Muscle of arm (tissue), 14 donors: ENCODE results near the gene IL7R. TPM values are rescaled to one million over a fixed set of nuclear protein-coding genes. Genes with fewer than 3 reads are reported as not detected.

Experiments
- DNase-seq: peaks from one replicate; pipeline ENCODE4 v3.0.0-alpha.2; 2013
- long read RNA-seq, 11 donors: transcript quantifications; one replicate each; lab custom pipeline, GENCODE V29; 2026
- polyA plus RNA-seq, 12 donors: library from polyadenylated mRNA; unstranded; fragments of 120-200 nt; gene quantifications; one replicate each; pipeline ENCODE4 v1.2.1, GENCODE V29; 2013; ENCODE audit not compliant: insufficient read length in 12 of 12

The IL7R gene, protein sequence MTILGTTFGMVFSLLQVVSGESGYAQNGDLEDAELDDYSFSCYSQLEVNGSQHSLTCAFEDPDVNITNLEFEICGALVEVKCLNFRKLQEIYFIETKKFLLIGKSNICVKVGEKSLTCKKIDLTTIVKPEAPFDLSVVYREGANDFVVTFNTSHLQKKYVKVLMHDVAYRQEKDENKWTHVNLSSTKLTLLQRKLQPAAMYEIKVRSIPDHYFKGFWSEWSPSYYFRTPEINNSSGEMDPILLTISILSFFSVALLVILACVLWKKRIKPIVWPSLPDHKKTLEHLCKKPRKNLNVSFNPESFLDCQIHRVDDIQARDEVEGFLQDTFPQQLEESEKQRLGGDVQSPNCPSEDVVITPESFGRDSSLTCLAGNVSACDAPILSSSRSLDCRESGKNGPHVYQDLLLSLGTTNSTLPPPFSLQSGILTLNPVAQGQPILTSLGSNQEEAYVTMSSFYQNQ
- polyA plus RNA-seq: 1 to 10 TPM in 11 of 12 donors, not detected in 1; 1.7 to 7.4 (median 2.8) TPM
- long read RNA-seq, donor 1: 0 reads
- long read RNA-seq, donor 2, full-length matches to known transcripts: 1 of 1 reads
- long read RNA-seq, donor 2, partial matches to known transcripts: 0 of 1 reads
- long read RNA-seq, donor 2, other reads (novel, unspliced or antisense): 0 of 1 reads
- long read RNA-seq, donor 3: 0 reads
- long read RNA-seq, donor 4: 0 reads
- long read RNA-seq, donor 5: 0 reads
- long read RNA-seq, donor 6: 0 reads
- long read RNA-seq, donor 7: 0 reads
- long read RNA-seq, donor 8: 0 reads
- long read RNA-seq, donor 9: 0 reads
- long read RNA-seq, donor 10: 0 reads
- long read RNA-seq, donor 11: 0 reads

DNA sequence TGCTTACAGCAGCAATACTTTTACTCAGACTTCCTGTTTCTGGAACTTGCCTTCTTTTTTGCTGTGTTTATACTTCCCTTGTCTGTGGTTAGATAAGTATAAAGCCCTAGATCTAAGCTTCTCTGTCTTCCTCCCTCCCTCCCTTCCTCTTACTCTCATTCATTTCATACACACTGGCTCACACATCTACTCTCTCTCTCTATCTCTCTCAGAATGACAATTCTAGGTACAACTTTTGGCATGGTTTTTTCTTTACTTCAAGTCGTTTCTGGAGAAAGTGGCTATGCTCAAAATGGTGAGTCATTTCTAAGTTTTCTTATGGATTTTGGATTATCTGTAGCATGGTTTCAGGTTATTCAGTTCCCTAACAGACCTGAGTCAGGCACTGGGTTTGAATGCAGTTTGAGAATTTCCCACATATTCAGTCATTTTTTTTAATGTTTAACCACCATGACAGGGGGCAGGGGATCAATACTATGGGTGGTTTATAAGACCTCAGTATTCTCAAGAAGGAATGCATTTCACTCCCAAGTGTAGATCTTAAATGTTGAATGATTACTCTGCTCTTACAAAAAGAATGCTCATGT is at the start of gene IL7R:
Gene IL7R (plus strand): TSS at position 127 of the 587 bp plus-strand sequence. CDS start 87 bp downstream, at position 214.
- no peak for DNase-seq

DNA sequence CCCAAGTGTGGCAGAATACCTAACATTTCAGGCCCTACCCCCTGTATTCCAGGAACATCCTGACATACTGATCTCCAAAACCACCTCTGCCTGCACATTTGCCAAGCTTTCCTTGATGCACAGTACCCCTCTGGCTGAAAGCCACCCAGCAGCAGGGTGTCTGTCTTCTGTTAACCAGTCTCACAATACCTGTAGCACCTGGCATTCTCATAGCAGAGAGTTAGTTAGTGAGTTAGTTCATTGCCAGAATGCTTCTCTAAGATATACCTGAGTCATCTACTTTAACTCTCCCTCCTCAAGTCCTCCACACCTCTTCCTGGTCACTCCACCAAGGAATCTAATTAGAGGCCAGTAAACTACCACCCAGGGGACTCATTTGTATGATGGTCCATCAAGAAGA is 46.1 kb upstream of the IL7R start:
- DNase-seq: no peak

DNA sequence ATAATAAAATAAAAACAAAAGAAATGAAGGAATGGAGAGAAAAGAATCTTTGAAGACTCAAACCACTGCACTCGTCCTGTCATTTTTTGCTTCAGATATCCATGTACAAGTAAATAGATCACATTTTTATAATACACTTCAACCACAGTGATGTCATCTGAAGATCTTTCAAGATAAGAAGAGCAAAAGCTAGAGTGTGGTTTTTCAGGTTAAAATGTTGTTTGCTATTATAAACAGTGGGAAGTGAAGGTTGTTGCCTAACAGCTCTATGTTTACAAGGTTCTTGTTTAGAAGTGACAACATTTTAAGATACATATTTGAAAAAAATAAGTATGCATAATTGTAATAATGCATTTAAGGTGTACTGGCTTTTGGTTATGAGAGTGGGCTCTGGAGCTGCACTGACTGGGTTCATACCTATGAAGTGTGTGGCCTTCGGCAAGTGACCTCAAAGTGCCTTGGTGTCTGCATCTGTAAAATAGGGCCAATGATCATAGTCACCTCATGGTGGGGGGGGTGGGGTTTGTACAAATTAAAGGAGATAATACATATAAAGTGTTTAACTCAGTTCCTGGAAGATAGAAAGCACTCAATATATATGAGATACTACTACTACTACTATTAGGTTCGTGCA is 45.5 kb upstream of the IL7R start:
- no peak for DNase-seq

DNA sequence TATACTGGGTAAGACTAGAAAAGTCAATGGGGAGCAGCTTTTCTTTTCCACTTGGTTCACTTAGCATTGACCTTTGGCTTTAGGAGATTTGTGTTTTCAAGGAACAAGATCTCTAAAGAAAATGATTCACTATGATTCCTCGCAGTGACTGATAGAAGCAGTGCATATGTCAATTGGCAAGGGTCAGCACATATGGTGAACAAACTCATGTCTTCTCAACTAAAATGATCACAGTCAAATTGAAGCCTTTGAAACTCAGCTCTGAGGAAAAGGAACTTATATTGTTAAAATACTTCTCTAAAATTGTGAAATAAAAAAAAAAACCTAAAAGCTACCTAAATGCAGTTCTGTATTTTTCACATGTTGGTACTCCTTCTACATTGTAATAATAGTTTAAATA is 43.2 kb upstream of the IL7R start:
- DNase-seq: no peak

DNA sequence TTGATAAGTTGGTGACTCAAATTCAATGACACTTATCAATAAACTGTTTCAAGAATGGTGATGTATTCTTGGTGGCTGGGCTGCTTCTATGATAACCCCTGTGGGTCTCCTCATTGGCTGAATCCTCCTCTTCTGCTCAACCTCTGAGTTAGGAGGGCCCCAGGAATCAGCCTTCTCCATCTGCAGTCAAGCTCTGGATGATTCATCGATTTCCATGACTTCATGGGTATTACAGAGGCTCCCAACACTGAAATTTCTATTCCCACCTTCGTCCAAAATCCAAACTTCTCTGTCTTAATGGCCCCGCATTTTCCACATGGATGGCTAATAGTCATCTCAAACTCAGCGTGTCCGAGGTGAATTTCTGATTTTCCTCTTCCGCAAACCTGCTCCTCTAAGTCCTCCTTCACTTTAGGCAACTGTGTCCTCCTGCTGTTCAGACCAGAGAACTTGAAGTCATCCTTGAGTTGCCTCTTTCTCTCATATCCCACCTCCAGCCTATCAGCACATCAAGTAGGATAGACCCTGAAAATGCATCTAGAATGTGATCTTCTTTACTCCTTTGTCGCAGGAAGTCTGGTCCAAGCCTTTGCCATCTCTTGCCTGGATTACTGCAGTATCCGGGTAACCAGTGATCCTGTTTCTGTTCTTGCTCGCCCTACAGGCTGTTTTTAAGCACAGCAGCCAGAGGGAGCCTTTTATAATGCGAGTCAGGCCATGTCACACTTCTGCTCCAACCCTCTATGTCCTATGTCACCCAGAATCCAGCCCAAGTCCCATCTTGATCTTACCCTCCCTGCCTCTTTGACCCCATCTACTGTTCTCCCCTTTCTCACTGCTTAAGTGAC is 41.4 kb upstream of the IL7R start:
- no peak for DNase-seq

DNA sequence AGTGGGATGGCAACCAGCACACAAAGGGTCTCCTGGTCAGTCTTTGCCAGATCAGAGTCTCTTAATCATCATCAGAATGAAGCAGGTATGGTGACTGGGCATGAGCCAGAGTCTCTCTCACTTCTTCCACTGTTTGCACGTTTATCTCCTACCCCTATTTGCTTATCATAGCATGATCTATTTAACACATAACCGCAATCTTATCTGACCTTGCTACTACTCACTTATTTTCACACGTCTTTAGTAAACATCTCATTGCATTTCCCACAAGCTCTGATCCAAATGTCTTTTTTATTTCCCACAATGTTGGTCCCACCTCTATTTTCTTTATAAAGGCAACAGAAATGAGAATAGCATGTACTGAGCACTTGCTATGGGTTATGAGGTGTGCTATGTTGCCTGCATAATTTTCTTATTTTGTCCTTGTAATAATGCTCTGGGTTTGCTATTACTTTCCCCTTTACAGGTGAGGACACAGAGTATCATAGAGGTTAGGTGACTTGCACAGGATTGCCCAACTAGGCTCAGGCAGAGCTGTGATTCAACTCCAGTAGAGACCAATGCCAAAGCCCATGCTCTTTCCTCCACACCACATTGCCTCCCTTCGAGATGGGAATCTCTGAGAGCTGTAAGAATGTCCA is 39.7 kb upstream of the IL7R start:
- no peak for DNase-seq

DNA sequence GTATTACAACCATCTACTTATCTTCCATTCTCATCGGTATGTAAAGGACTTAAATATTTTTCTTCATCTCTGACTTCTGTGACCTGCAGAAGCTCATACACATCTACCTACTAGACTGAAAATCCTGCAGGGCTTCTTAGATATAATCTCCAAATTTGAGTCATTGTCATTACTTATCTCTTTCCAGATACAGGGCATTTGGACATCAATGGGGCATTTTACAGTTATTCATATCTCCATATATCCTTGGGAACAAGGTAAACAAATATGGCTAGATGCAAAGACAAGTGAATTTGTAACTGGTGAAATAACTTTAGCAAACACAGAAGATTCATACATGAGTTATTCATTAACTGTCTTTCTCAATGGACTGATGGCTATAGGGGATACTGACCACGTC is 37.7 kb upstream of the IL7R start:
- no peak for DNase-seq

DNA sequence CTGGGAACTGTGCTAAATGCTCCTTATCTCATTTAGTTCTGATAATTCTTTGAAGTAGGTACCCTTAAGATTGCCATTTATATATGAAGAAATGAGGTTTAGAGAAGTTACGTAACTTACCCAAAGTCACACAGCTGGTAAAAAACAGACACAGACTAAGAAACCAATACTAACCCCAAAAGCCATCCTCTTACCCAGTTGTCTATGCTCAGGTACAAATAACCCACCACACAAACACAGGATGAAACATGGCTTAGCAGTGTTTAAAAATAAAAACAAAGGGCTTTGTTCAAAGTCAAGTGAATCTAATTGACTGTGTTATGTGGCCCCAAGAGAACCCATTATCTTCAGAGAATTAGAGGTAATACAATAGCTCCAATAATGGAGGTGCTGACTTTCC is 37.0 kb upstream of the IL7R start:
- no peak for DNase-seq

DNA sequence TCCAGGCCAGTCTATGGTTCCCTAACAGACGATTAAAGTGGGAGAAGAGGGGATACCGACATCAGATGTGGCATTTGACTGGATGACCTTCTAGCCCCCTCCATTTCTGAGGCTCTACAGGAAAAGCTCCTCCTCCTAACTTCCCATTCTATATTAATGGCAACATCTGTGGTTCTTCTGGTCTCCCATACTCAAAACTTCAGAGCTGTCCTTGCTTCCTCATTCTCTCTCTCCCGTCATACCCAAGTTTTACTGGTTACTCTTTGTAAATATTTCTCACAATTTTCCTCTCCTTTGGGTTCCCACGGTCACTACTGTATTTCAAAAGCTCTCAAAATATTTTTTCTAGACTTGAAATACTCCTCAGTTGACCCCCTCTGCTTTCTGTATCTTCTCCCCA is 36.0 kb upstream of the IL7R start:
- DNase-seq: no peak

DNA sequence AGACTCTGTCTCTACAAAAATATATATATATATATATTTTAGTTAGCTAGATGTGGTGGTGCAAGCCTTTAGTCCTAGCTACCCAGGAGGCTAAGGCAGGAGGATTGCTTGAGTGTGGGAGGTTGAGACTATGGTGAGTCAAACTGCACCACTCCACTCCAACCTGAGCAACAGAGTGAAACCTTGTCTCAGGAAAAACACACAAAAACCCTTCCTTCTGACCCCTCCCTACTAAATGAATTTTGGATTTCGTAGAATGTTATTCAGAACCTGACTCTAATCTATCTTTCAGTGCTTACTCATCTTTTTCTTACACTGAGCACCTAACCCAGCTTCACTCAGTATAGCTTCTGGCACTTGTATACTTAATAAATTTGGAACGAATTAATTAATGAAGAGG is 35.2 kb upstream of the IL7R start:
- no peak for DNase-seq

DNA sequence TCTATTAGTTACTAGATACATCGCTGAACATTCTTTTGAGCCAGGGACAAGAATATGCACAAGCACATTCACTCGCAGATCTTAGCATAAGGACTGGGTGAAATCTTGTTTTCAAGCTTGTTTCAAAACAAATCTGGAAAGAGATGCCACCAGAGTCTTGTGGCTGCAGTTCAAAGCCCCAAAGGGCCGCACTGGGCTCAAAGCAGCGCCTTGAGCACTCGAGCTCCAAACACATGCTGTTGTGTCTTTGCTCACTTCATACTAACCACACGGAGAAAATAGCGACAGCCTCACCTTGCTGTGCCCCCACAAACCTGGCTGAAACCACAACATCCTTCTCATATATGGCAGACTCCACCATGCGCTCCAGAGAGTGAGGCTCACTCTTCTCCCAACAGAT is 34.2 kb upstream of the IL7R start:
- no peak for DNase-seq

DNA sequence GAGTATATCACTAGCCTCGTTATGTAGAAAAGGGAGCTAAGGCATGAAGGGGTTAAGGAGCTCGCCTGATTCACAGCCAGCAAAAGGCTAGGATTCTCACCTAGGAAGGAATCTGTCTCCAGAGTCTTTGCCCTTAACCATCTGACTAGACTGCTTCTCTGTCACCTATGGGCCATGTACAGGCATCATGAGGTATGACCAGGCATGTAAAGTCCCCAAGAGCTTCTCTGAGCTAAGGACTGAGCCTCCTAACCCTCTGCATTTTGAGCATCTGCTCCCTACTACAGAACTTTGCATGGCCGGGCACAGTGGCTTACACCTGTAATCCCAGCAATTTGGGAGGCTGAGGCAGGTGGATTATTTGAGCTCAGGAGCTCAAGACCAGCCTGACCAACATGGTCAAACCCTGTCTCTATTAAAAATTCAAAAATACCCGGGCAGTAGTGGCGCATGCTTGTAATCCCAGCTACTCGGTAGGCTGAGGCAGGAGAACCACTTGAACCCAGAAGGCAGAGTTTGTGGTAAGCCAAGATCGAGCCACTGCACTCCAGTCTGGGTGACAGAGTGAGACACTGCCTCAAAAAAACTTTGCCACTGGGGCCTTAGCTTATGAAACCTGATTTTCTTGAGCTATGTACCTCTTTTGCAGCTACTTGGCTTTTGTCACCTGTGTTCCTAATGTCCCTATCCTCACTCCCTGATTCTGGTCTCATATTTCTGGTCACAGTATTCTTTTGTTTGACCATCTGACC is 33.2 kb upstream of the IL7R start:
- DNase-seq: no peak

DNA sequence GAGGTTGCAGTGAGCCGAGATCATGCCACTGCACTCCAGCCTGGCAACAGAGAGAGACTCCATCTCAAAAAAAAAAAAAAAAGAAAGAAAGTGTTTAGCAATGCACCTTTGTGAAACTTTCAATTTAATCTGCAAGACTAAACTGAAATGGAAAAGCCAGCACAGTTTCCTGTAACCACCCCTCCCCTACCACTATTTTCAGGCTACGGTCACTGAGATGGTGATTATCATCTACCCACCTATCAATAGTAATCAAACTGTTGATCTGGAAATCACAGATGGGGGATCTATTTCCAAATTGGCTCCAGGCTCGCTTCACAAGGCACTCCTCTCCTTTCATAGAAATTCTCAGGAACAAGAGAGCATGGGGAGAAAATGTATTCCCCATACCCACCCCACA is 30.6 kb upstream of the IL7R start:
- DNase-seq: no peak

DNA sequence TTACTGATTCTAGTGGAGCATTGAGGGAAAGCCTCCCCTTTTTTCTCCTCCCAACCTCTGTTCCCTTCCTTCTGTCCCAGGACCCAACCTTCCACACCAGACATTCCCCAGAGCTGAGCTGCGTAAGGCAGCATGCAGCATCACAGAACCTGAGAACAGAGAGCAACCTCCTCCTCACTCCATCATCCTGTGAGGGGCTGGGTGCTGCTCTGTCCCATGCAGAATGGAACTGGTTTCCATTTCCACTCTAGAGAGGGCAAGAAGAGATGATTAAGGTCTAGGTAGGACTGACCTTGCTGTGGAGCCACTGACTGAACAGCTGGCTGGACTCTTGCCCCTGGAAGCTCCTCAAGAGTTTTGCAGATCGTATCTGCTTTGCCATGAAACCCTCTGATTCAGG is 30.1 kb upstream of the IL7R start:
- DNase-seq: no peak

DNA sequence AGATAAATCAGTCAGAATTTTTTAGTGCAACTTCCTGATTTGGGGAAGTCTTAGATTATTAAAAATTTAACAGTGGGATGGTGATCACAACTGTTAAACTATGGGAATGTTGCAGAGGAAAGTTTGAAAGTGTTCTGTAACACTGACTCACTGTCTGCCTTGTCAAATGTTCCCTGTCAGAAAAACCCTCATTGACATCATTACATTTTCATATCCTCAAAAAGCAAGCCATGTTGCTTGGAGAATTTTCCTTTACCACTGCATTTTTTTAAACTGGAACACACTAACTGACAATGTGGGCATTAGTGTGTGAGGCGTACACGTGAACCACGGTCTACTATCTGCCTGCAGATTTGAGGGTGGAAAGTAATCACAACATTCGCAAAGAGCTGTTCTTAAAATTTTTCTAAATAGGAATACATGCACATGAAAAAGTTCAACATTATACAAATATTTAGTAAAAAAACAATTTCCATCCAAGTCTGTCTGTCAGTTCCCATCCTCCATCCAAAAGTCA is 28.6 kb upstream of the IL7R start:
- DNase-seq: no peak

DNA sequence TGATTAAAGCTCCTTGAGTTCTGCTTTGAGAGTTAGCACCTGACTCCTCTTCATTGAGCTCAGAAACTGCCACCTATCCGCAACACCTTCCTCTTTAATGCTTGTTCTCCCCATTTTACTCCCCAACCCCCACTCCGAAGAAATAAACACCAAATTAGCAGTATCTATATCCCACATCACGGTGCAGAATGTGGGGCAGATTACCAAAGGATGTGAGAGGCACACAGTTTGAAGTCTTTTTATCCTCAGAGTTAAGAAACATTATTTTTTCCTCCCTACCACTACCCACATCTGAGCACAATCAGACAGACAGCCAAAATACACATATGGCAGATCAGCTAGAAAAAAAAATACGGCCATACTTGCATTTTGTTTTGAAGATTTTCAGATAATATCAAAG is 26.1 kb upstream of the IL7R start:
- no peak for DNase-seq

DNA sequence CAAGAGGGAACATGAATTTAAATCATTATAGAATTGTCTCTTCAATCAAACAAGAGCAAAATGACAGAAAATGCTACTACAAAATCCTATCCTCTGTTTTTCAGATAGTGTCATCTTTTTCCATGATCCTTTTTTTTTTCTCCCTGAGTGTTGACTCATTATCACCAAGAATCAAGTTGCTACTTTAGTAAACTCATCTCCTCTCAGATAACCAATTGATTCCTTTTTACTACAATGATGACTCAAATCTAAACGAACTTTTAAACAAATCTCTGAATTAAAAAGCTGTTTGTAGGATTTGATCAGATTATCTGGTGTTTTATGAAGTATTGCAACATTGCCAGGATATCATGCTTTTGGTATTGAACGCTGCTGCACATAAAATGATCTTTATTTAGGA is 23.9 kb upstream of the IL7R start:
- no peak for DNase-seq

DNA sequence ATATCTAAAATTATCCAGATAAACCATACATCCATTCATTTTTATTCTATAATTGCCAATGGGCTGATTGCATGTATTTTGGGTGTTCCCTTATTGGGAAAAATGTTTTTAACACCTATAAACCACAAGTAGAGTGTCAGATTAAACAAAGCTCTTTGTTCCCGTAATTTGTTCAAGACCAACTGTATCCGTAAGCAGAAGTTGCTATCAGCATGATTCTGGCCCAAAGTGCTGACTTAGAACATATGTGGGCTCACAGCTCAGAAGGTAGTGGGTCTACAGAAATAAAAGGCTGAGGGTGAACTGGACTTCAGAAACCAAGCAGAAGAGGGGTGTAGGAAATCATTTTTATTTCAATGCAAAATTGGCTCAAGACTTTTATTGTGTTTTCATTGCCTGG is 23.5 kb upstream of the IL7R start:
- no peak for DNase-seq

DNA sequence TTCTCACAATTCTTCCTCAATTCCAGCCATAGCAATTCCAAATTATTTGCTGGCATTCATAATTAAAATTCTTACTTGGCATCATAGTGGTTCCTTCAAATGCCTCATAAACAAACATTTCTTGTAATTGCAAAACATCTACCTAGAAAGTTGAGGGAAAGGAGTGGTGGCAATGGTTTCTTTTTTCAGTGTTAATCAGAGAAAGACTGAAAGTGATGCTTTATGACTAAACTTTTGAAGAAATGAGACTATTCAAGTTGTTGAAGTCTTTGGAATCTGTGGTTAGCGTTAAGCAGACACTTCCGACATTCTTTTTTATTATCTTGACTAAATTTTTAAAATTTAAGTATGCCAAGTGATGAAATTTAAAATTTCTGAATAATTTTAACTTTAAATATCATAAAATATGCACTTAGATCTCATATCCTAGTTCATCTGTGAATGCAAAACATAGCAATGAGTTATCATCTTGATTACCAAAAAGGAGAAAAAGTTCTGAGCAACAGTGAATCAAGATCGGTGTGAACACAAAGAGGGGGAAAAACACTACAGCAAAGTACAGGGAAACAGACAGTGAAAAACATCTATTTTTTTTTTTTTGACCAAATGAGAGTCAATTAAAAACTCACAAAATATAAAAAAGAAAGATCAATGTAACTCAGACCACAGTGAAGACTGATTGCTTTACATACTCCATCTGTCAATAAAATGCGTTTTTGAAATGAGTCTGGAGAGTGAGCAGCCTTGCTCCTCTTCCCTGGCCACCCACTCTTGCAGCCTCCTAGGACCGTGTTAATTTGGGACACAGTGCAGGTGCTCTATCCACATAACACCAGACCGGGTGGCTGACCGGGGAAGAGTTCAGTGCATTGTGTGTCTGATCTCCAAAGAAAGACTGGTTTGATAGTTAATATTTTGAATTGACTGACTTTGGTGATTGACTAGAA is 20.6 kb upstream of the IL7R start:
- DNase-seq: no peak
